ENCODE results near the gene FCHSD2.

GRCh38 chr11:73151416-73151815 lies 9.3 kb upstream of the FCHSD2 start:
- TF ChIP-seq CTCF (conservative IDR thresholded peaks at IDR 0.05) (no peak), EZH2 (IDR thresholded peaks at IDR 0.05; ENCODE audit: low read depth) (no peak)

Data from PC-9 (cell line).